Activated B cell treated with CpG ODN at 0.5 μM for 24 hours (primary cell): ENCODE results near the gene NPM3. TPM values are rescaled to one million over a fixed set of nuclear protein-coding genes. Genes with fewer than 3 reads are reported as not detected.
A peak's percentile ranks its signal among the peaks of the same experiment; 100 is the strongest.

Experiments
- ATAC-seq: fragments of 200-7000 bp; cut with Tn5 transposase; one replicate; pipeline ENCODE4 v1.10.0; 2021; ENCODE audit warnings: low read depth, mild to moderate bottlenecking, moderate library complexity
- CTCF ChIA-PET: fragments of 350-600 bp; sonication (Branson Sonifier 250); formaldehyde crosslinking; loops from one replicate; lab custom pipeline; 2021; ENCODE audit warnings: antibody characterized with exemption; lab: Charles Lee
- POLR2A ChIA-PET: fragments of 350-600 bp; sonication (Branson Sonifier 250); formaldehyde crosslinking; loops from one replicate; lab custom pipeline; 2021; ENCODE audit warnings: antibody characterized with exemption; lab: Charles Lee
- DNase-seq: peaks from one replicate; pipeline ENCODE4 v3.0.0; 2022
- H3K27ac Mint-ChIP-seq: one replicate; pipeline ENCODE4 v1.8.0; 2020; ENCODE audit warnings: mixed read lengths
- H3K27me3 Mint-ChIP-seq: one replicate; pipeline ENCODE4 v1.8.0; 2021; ENCODE audit warnings: mixed read lengths
- H3K36me3 Mint-ChIP-seq: one replicate; pipeline ENCODE4 v1.8.0; 2021; ENCODE audit warnings: low read depth, mixed read lengths
- H3K4me1 Mint-ChIP-seq: one replicate; pipeline ENCODE4 v1.8.0; 2021; ENCODE audit warnings: mixed read lengths
- H3K4me3 Mint-ChIP-seq: one replicate; pipeline ENCODE4 v1.8.0; 2020; ENCODE audit warnings: mild to moderate bottlenecking, mixed read lengths
- H3K9me3 Mint-ChIP-seq: one replicate; pipeline ENCODE4 v1.8.0; 2020; ENCODE audit warnings: mixed read lengths
- CTCF ChIP-seq: fragments of 200-600 bp; IDR thresholded peaks from one replicate; pipeline ENCODE4 v1.8.0; 2022; ENCODE audit warnings: antibody characterized with exemption, mild to moderate bottlenecking
- intact Hi-C: fragments of 100-400 bp; cut with micrococcal nuclease; formaldehyde crosslinking; loops from one replicate; pipeline ENCODE4 v1.15.1; 2024
- total RNA-seq: library from RNA; stranded (reverse); gene quantifications from 2 replicates; pipeline ENCODE4 v1.2.3, GENCODE V29; 2022

The NPM3 gene
- total RNA-seq, 1 donor from 2014 or later, result 48.1 TPM

GRCh38 chr10:101824736-101825135 is 41.5 kb upstream of the NPM3 start:
- H3K4me3 Mint-ChIP-seq, result no peak overlapping the region
- no peaks in the 10 kb centered on the region for H3K27me3 Mint-ChIP-seq
- ChIA-PET POLR2A (no interaction called here), CTCF (no interaction called here)
- no peak overlapping the region for H3K27ac Mint-ChIP-seq
- peaks cover 3% of the 10 kb centered on the region for H3K4me1 Mint-ChIP-seq
- ATAC-seq, result no peak
- TF ChIP-seq CTCF, result no peak
- H3K9me3 Mint-ChIP-seq, result no peaks in the 10 kb centered on the region
- H3K36me3 Mint-ChIP-seq, result peaks cover 2% of the 10 kb centered on the region
- no peak for DNase-seq
- intact Hi-C loops, result no loop called here

- ChIA-PET CTCF (interaction anchor here (1.9 to 4.8 kb wide), 3 partner anchors 16 to 38 kb away, joined by 6 to 26 read pairs (median 13); no protein-coding TSS in a partner anchor), POLR2A (interaction anchor here (0.6 to 4.5 kb wide), 30 partner anchors 10 to 1577 kb away, joined by 3 to 96 read pairs (median 4); partner anchors contain the start of genes ARMH3, HIF1AN, KCNIP2 and NFKB2)
- TF ChIP-seq CTCF, result no peak
- Mint-ChIP-seq H3K9me3 (no peaks in the 10 kb centered on the region), H3K36me3 (peaks cover 26% of the 10 kb centered on the region), H3K27me3 (no peaks in the 10 kb centered on the region), H3K4me3 (peak overlapping the region; percentile 98), H3K27ac (peak overlapping the region; percentile 99), H3K4me1 (peaks cover 34% of the 10 kb centered on the region)
- ATAC-seq (no peak), DNase-seq (no peak)
- intact Hi-C loops, result loop anchor here (1.0 kb wide), 7 partner anchors 11 to 333 kb away; partner anchors contain the start of genes ARMH3, HPS6, LDB1 and NOLC1
These were observed 35.8 kb upstream of the NPM3 start for GRCh38 chr10:101818872-101819633.

- peaks cover 42% of the 10 kb centered on the region for H3K4me1 Mint-ChIP-seq
- ChIA-PET POLR2A (interaction anchor here (0.6 to 4.5 kb wide), 39 partner anchors 11 to 1578 kb away, joined by 3 to 96 read pairs (median 4); partner anchors contain the start of genes ARL3, ARMH3, HIF1AN and KCNIP2), CTCF (interaction anchor here (1.9 to 4.8 kb wide), 3 partner anchors 17 to 37 kb away, joined by 6 to 26 read pairs (median 13); no protein-coding TSS in a partner anchor)
- ATAC-seq (peak; percentile 86), DNase-seq (peak; percentile 91)
- no peak for TF ChIP-seq CTCF
- H3K36me3 Mint-ChIP-seq, result peaks cover 31% of the 10 kb centered on the region
- intact Hi-C loops, result loop anchor here (1.0 kb wide), 7 partner anchors 12 to 334 kb away; partner anchors contain the start of genes ARMH3, HPS6, LDB1 and NOLC1
- H3K4me3 Mint-ChIP-seq, result peak within 1 kb of the TSS; percentile 98
- no peaks in the 10 kb centered on the region for H3K9me3 Mint-ChIP-seq
- H3K27ac Mint-ChIP-seq, result peak within 1 kb of the TSS; percentile 99
- no peaks in the 10 kb centered on the region for H3K27me3 Mint-ChIP-seq
These were observed 35.0 kb upstream of the NPM3 start, which contains the start of gene OGA for GRCh38 chr10:101818119-101818871. Gene OGA, minus strand, starts transcription at chr10:101818444. Its CDS starts 422 bp downstream, at chr10:101818022.

GRCh38 chr10:101817337-101818118 is 34.3 kb upstream of the NPM3 start:
- TF ChIP-seq CTCF, result no peak
- H3K4me3 Mint-ChIP-seq, result peak overlapping the region; percentile 98
- H3K36me3 Mint-ChIP-seq, result peaks cover 39% of the 10 kb centered on the region
- intact Hi-C loops, result loop anchor here (1.0 kb wide), 7 partner anchors 13 to 335 kb away; partner anchors contain the start of genes ARMH3, HPS6, LDB1 and NOLC1
- no peaks in the 10 kb centered on the region for H3K27me3 Mint-ChIP-seq
- DNase-seq (no peak), ATAC-seq (no peak)
- H3K9me3 Mint-ChIP-seq, result no peaks in the 10 kb centered on the region
- ChIA-PET POLR2A (interaction anchor here (0.6 to 4.5 kb wide), 37 partner anchors 12 to 925 kb away, joined by 3 to 96 read pairs (median 5); partner anchors contain the start of genes ARL3, ARMH3, KCNIP2 and NFKB2), CTCF (interaction anchor here (1.3 to 4.8 kb wide), 3 partner anchors 19 to 36 kb away, joined by 3 to 26 read pairs (median 13); no protein-coding TSS in a partner anchor)
- peaks cover 50% of the 10 kb centered on the region for H3K4me1 Mint-ChIP-seq
- H3K27ac Mint-ChIP-seq, result peak overlapping the region; percentile 99
